Activated CD8-positive, alpha-beta memory T cell treated with anti-CD3 and anti-CD28 coated beads, Interleukin-2, amount 50 U/mL, for 48 hours (primary cell): ENCODE measurements around the gene FSHR.

Experiments used
- DNase-seq: peaks from one replicate; pipeline ENCODE4 v3.0.0-alpha.2; 2020

Gene FSHR

GRCh38 chr2:49154140-49154539 is at the start of gene FSHR:
FSHR (minus strand) TSS chr2:49154515; CDS start chr2:49154417, 98 bp downstream.
- DNase-seq = no peak

- no peak for DNase-seq
Measured at GRCh38 chr2:49199266-49199665, 45.0 kb upstream of the FSHR start.

GRCh38 chr2:49194701-49195100 is 40.4 kb upstream of the FSHR start:
- DNase-seq = no peak

- DNase-seq = no peak
Measured at GRCh38 chr2:49192036-49192435, 37.7 kb upstream of the FSHR start.

GRCh38 chr2:49189512-49190225 is 35.4 kb upstream of the FSHR start:
- no peak for DNase-seq

- no peak for DNase-seq
Measured at GRCh38 chr2:49186050-49186648, 31.8 kb upstream of the FSHR start.

- DNase-seq = no peak
Measured at GRCh38 chr2:49178656-49179055, 24.3 kb upstream of the FSHR start.

GRCh38 chr2:49177194-49177593 is 22.9 kb upstream of the FSHR start:
- no peak for DNase-seq

- no peak for DNase-seq
Measured at GRCh38 chr2:49175831-49176230, 21.5 kb upstream of the FSHR start.

GRCh38 chr2:49174750-49175149 is 20.4 kb upstream of the FSHR start:
- DNase-seq = no peak

- no peak for DNase-seq
Measured at GRCh38 chr2:49167131-49167530, 12.8 kb upstream of the FSHR start.

- DNase-seq = no peak
Measured at GRCh38 chr2:49165662-49166061, 11.3 kb upstream of the FSHR start.

GRCh38 chr2:49164729-49165128 is 10.4 kb upstream of the FSHR start:
- DNase-seq = no peak

GRCh38 chr2:49162151-49162550 is 7.8 kb upstream of the FSHR start:
- DNase-seq = no peak

- DNase-seq = no peak
Measured at GRCh38 chr2:49154891-49155290, 576 bp upstream of the FSHR start.

- DNase-seq = no peak
Measured at GRCh38 chr2:49153252-49153651, 1.1 kb downstream of the FSHR start.

- DNase-seq = no peak
Measured at GRCh38 chr2:49152824-49153223, 1.5 kb downstream of the FSHR start.

GRCh38 chr2:49146401-49146800 is 7.9 kb downstream of the FSHR start:
- no peak for DNase-seq

GRCh38 chr2:49131801-49132200 is 22.5 kb downstream of the FSHR start:
- DNase-seq = no peak

- DNase-seq = no peak
Measured at GRCh38 chr2:49129034-49129433, 25.3 kb downstream of the FSHR start.

- no peak for DNase-seq
Measured at GRCh38 chr2:49123600-49123999, 30.7 kb downstream of the FSHR start.

- no peak for DNase-seq
Measured at GRCh38 chr2:49122107-49122506, 32.2 kb downstream of the FSHR start.

- no peak for DNase-seq
Measured at GRCh38 chr2:49113046-49113445, 41.3 kb downstream of the FSHR start.

- no peak for DNase-seq
Measured at GRCh38 chr2:49111456-49111855, 42.9 kb downstream of the FSHR start.

GRCh38 chr2:49111006-49111405 is 43.3 kb downstream of the FSHR start:
- DNase-seq = no peak
